BE2C (cell line): ENCODE measurements around the gene HOMEZ.

Source experiments
- DNase-seq: peaks from one replicate; pipeline ENCODE4 v3.0.0-alpha.2; 2020
- H3K27me3 ChIP-seq: fragments of 250-450 bp; sonication (Bioruptor Pico); 2 replicates; pipeline ENCODE4 v1.5.1; 2020; ENCODE audit warnings: mild to moderate bottlenecking
- H3K36me3 ChIP-seq: fragments of 250-450 bp; sonication (Bioruptor Pico); 2 replicates; pipeline ENCODE4 v1.5.1; 2020; ENCODE audit warnings: mild to moderate bottlenecking
- H3K4me1 ChIP-seq: fragments of 250-450 bp; sonication (Bioruptor Pico); 2 replicates; pipeline ENCODE4 v1.5.1; 2020
- H3K4me3 ChIP-seq: 2 replicates; pipeline ENCODE4 v1.5.1; 2011; ENCODE audit warnings: low read depth, low read length
- H3K9me3 ChIP-seq: fragments of 250-450 bp; sonication (Bioruptor Pico); 2 replicates; pipeline ENCODE4 v1.5.1; 2020
- CTCF ChIP-seq: IDR thresholded peaks from 2 replicates; pipeline ENCODE4 v1.5.1; 2012; ENCODE audit warnings: mild to moderate bottlenecking, low read depth, low read length

The HOMEZ gene

GRCh38 chr14:23258256-23258655 lies 27.7 kb downstream of the HOMEZ start:
- no peak overlapping the region for H3K4me3 ChIP-seq
- H3K36me3 ChIP-seq, result no peaks in the 10 kb centered on the region
- no peaks in the 10 kb centered on the region for H3K4me1 ChIP-seq
- H3K27me3 ChIP-seq, result peaks cover 62% of the 10 kb centered on the region
- no peak for TF ChIP-seq CTCF
- no peak for DNase-seq
- no peaks in the 10 kb centered on the region for H3K9me3 ChIP-seq

GRCh38 chr14:23252420-23253333 lies 33.3 kb downstream of the HOMEZ start:
- no peak overlapping the region for H3K4me3 ChIP-seq

GRCh38 chr14:23252006-23252405 lies 33.9 kb downstream of the HOMEZ start:
- no peak for TF ChIP-seq CTCF
- Histone ChIP-seq H3K36me3 (no peaks in the 10 kb centered on the region), H3K4me3 (no peak overlapping the region), H3K4me1 (no peaks in the 10 kb centered on the region), H3K27me3 (peaks cover 66% of the 10 kb centered on the region), H3K9me3 (no peaks in the 10 kb centered on the region)
- DNase-seq, result no peak

More at GRCh38 chr14:23252420-23253333, 33.3 kb downstream of the HOMEZ start:
- no peaks in the 10 kb centered on the region for H3K4me1 ChIP-seq
- no peak for TF ChIP-seq CTCF
- no peaks in the 10 kb centered on the region for H3K9me3 ChIP-seq
- peaks cover 68% of the 10 kb centered on the region for H3K27me3 ChIP-seq
- no peak for DNase-seq
- no peaks in the 10 kb centered on the region for H3K36me3 ChIP-seq

GRCh38 chr14:23249824-23250223 lies 36.1 kb downstream of the HOMEZ start:
- peaks cover 66% of the 10 kb centered on the region for H3K27me3 ChIP-seq
- H3K4me1 ChIP-seq, result no peaks in the 10 kb centered on the region
- TF ChIP-seq CTCF, result no peak
- no peaks in the 10 kb centered on the region for H3K36me3 ChIP-seq
- no peak overlapping the region for H3K4me3 ChIP-seq
- H3K9me3 ChIP-seq, result no peaks in the 10 kb centered on the region
- no peak for DNase-seq

GRCh38 chr14:23248601-23249000 lies 37.3 kb downstream of the HOMEZ start:
- no peaks in the 10 kb centered on the region for H3K36me3 ChIP-seq
- no peaks in the 10 kb centered on the region for H3K4me1 ChIP-seq
- H3K4me3 ChIP-seq, result no peak overlapping the region
- DNase-seq, result no peak
- TF ChIP-seq CTCF, result no peak
- H3K9me3 ChIP-seq, result no peaks in the 10 kb centered on the region
- peaks cover 73% of the 10 kb centered on the region for H3K27me3 ChIP-seq

- no peak for TF ChIP-seq CTCF
- peaks cover 67% of the 10 kb centered on the region for H3K27me3 ChIP-seq
- no peaks in the 10 kb centered on the region for H3K4me1 ChIP-seq
Measured at GRCh38 chr14:23245282-23245681, 40.6 kb downstream of the HOMEZ start.

More at GRCh38 chr14:23245282-23245681, 40.6 kb downstream of the HOMEZ start:
- Histone ChIP-seq H3K4me3 (no peak overlapping the region), H3K36me3 (no peaks in the 10 kb centered on the region), H3K9me3 (no peaks in the 10 kb centered on the region)
- no peak for DNase-seq
